ENCODE results near the gene GALNT16. TPM values are rescaled to one million over a fixed set of nuclear protein-coding genes. Genes with fewer than 3 reads are reported as not detected.

GALNT16 gene
- polyA plus RNA-seq, 1 donor (not counting 4 experiments of a cell fraction or from before 2014, with no cell fraction given) = not detected

- Histone ChIP-seq H3K9me3 (ENCODE audit: control insufficient read depth, low read depth, low read length) (no peaks in the 10 kb centered on the region), H3K4me3 (ENCODE audit: control insufficient read depth in 2 of 3, extremely low read depth in 1 of 3, insufficient read depth in 2 of 3, low read depth in 1 of 3, low read length in 3 of 3) (no peak overlapping the region), H3K79me2 (ENCODE audit: control insufficient read depth, insufficient read depth, low read length) (no peaks in the 10 kb centered on the region), H3K4me1 (ENCODE audit: control insufficient read depth, extremely low read depth, insufficient read depth, low read length) (no peaks in the 10 kb centered on the region), H3K9me1 (ENCODE audit: control insufficient read depth, extremely low read depth, insufficient read depth, low read length) (no peaks in the 10 kb centered on the region), H3K27ac (ENCODE audit: control insufficient read depth, insufficient read depth, low read length) (no peak overlapping the region), H3K4me2 (ENCODE audit: control insufficient read depth, extremely low read depth, insufficient read depth, low read depth, low read length) (no peak overlapping the region), H3K9ac (ENCODE audit: control insufficient read depth, extremely low read depth, insufficient read depth, low read length) (no peak overlapping the region), H2AFZ (ENCODE audit: control insufficient read depth, low read length) (no peak overlapping the region), H3K27me3 (ENCODE audit: control insufficient read depth, extremely low read depth, insufficient read depth, low read length) (peaks cover 22% of the 10 kb centered on the region), H4K20me1 (ENCODE audit: control insufficient read depth, extremely low read depth, insufficient read depth, low read length) (no peaks in the 10 kb centered on the region), H3K36me3 (ENCODE audit: control insufficient read depth in 2 of 2, extremely low read depth in 1 of 2, insufficient read depth in 2 of 2, low read length in 2 of 2) (no peaks in the 10 kb centered on the region)
- no peak for TF ChIP-seq EZH2 (IDR thresholded peaks at IDR 0.05; ENCODE audit: low read length)
- TF ChIP-seq CTCF (optimal IDR thresholded peaks at IDR 0.05 in 1 of 3, IDR thresholded peaks at IDR 0.05 in 1 of 3, conservative IDR thresholded peaks at IDR 0.05 in 1 of 3; ENCODE audit: extremely low read depth in 1 of 3, insufficient read depth in 2 of 3, low read length in 3 of 3) = no peak
- DNase-seq (ENCODE audit: low read depth, low spot score) (no peak), FAIRE-seq (no peak)
- dilution Hi-C loops (cut with MboI; ENCODE audit: extremely low pct_ligation_motif_present, low sequenced_read_pairs) = no loop called here
Measured at GRCh38 chr14:69328317-69328716, 68.4 kb downstream of the GALNT16 start.

- no peak overlapping the region for H3K4me2 ChIP-seq (ENCODE audit: control insufficient read depth, extremely low read depth, insufficient read depth, low read depth, low read length)
- peaks cover 27% of the 10 kb centered on the region for H3K27me3 ChIP-seq (ENCODE audit: control insufficient read depth, extremely low read depth, insufficient read depth, low read length)
- H3K4me1 ChIP-seq (ENCODE audit: control insufficient read depth, extremely low read depth, insufficient read depth, low read length) = no peaks in the 10 kb centered on the region
- no peak overlapping the region for H3K4me3 ChIP-seq (ENCODE audit: control insufficient read depth in 2 of 3, extremely low read depth in 1 of 3, insufficient read depth in 2 of 3, low read depth in 1 of 3, low read length in 3 of 3)
- dilution Hi-C loops (cut with MboI; ENCODE audit: extremely low pct_ligation_motif_present, low sequenced_read_pairs) = no loop called here
- no peaks in the 10 kb centered on the region for H3K9me1 ChIP-seq (ENCODE audit: control insufficient read depth, extremely low read depth, insufficient read depth, low read length)
- DNase-seq (ENCODE audit: low read depth, low spot score) (no peak), FAIRE-seq (no peak)
- H3K36me3 ChIP-seq (ENCODE audit: control insufficient read depth in 2 of 2, extremely low read depth in 1 of 2, insufficient read depth in 2 of 2, low read length in 2 of 2) = no peaks in the 10 kb centered on the region
- H3K79me2 ChIP-seq (ENCODE audit: control insufficient read depth, insufficient read depth, low read length) = no peaks in the 10 kb centered on the region
- TF ChIP-seq EZH2 (IDR thresholded peaks at IDR 0.05; ENCODE audit: low read length) (no peak), CTCF (optimal IDR thresholded peaks at IDR 0.05 in 1 of 3, IDR thresholded peaks at IDR 0.05 in 1 of 3, conservative IDR thresholded peaks at IDR 0.05 in 1 of 3; ENCODE audit: extremely low read depth in 1 of 3, insufficient read depth in 2 of 3, low read length in 3 of 3) (no peak)
- no peak overlapping the region for H2AFZ ChIP-seq (ENCODE audit: control insufficient read depth, low read length)
- no peak overlapping the region for H3K9ac ChIP-seq (ENCODE audit: control insufficient read depth, extremely low read depth, insufficient read depth, low read length)
- H3K27ac ChIP-seq (ENCODE audit: control insufficient read depth, insufficient read depth, low read length) = no peak overlapping the region
- H4K20me1 ChIP-seq (ENCODE audit: control insufficient read depth, extremely low read depth, insufficient read depth, low read length) = no peaks in the 10 kb centered on the region
- no peaks in the 10 kb centered on the region for H3K9me3 ChIP-seq (ENCODE audit: control insufficient read depth, low read depth, low read length)
Measured at GRCh38 chr14:69328765-69329164, 68.8 kb downstream of the GALNT16 start.
